Keratinocyte (primary cell): ENCODE measurements around the gene FHIT. TPM values are rescaled to one million over a fixed set of nuclear protein-coding genes. Genes with fewer than 3 reads are reported as not detected.

Experiments used
- DNase-seq: peaks from one replicate; pipeline ENCODE4 v3.0.0-alpha.2; 2011; ENCODE audit warnings: low read depth, missing footprints, low spot score
- FAIRE-seq: peaks from 2 replicates; lab custom pipeline; 2011; peaks lifted over from hg19 to GRCh38; lab: Jason Lieb, UNC
- H2AFZ ChIP-seq: 2 replicates; pipeline ENCODE4 v1.6.0; 2012; ENCODE audit warnings: low read length, control low read depth, inconsistent platforms; ENCODE audit not compliant: control insufficient read depth
- H3K27ac ChIP-seq: 2 replicates; pipeline ENCODE4 v1.5.1; 2011; ENCODE audit warnings: low read length; ENCODE audit not compliant: control insufficient read depth, insufficient read depth
- H3K27me3 ChIP-seq: 3 replicates; pipeline ENCODE4 v1.6.0; 2011; ENCODE audit warnings: low read length; ENCODE audit not compliant: control insufficient read depth, insufficient read depth; ENCODE audit errors: extremely low read depth
- H3K36me3 ChIP-seq, 2 experiments: 2 replicates in 1 of 2; 3 replicates in 1 of 2; pipeline ENCODE4 v1.5.1; 2011; ENCODE audit warnings: low read length in 2 of 2, mild to moderate bottlenecking in 1 of 2; ENCODE audit not compliant: control insufficient read depth in 2 of 2, insufficient read depth in 2 of 2; ENCODE audit errors: extremely low read depth in 1 of 2
- H3K4me1 ChIP-seq: 3 replicates; pipeline ENCODE4 v1.5.1; 2011; ENCODE audit warnings: low read length; ENCODE audit not compliant: control insufficient read depth, insufficient read depth; ENCODE audit errors: extremely low read depth
- H3K4me2 ChIP-seq: 3 replicates; pipeline ENCODE4 v1.6.0; 2011; ENCODE audit warnings: low read depth, low read length; ENCODE audit not compliant: control insufficient read depth, insufficient read depth; ENCODE audit errors: extremely low read depth
- H3K4me3 ChIP-seq, 3 experiments: fragments of 200-600 bp in 1 of 3; sonication (generic) in 1 of 3; 2 replicates in 2 of 3; 3 replicates in 1 of 3; pipeline ENCODE4 v1.5.1; 2011 to 2016; ENCODE audit warnings: low read length in 3 of 3, mild to moderate bottlenecking in 3 of 3, control low read depth in 2 of 3, inconsistent platforms in 1 of 3, low read depth in 1 of 3, mixed read lengths in 1 of 3, mixed run types in 1 of 3, moderate library complexity in 1 of 3; ENCODE audit not compliant: control insufficient read depth in 2 of 3, insufficient read depth in 2 of 3; ENCODE audit errors: extremely low read depth in 1 of 3
- H3K79me2 ChIP-seq: 2 replicates; pipeline ENCODE4 v1.6.0; 2012; ENCODE audit warnings: low read length; ENCODE audit not compliant: control insufficient read depth, insufficient read depth
- H3K9ac ChIP-seq: 3 replicates; pipeline ENCODE4 v1.6.0; 2011; ENCODE audit warnings: low read length; ENCODE audit not compliant: control insufficient read depth, insufficient read depth; ENCODE audit errors: extremely low read depth
- H3K9me1 ChIP-seq: 3 replicates; pipeline ENCODE4 v1.6.0; 2011; ENCODE audit warnings: low read length; ENCODE audit not compliant: control insufficient read depth, insufficient read depth; ENCODE audit errors: extremely low read depth
- H3K9me3 ChIP-seq: 2 replicates; pipeline ENCODE4 v1.5.1; 2012; ENCODE audit warnings: low read depth, low read length; ENCODE audit not compliant: control insufficient read depth
- H4K20me1 ChIP-seq: 3 replicates; pipeline ENCODE4 v1.6.0; 2011; ENCODE audit warnings: low read length; ENCODE audit not compliant: control insufficient read depth, insufficient read depth; ENCODE audit errors: extremely low read depth
- CTCF ChIP-seq, 3 experiments: IDR thresholded peaks in 1 of 3; conservative IDR thresholded peaks in 1 of 3; optimal IDR thresholded peaks in 1 of 3; 2 replicates in 2 of 3; 3 replicates in 1 of 3; pipeline versions ENCODE3 to v1.5.1; 2011; ENCODE audit warnings: low read length in 3 of 3, mild to moderate bottlenecking in 3 of 3, moderate library complexity in 2 of 3, control low read depth in 1 of 3, inconsistent platforms in 1 of 3; ENCODE audit not compliant: insufficient read depth in 2 of 3; ENCODE audit errors: extremely low read depth in 1 of 3
- EZH2 ChIP-seq: IDR thresholded peaks from one replicate; pipeline ENCODE4 v1.6.1; 2012; ENCODE audit warnings: inconsistent platforms, mild to moderate bottlenecking, low read length, moderate library complexity
- dilution Hi-C: fragments of 300-500 bp; cut with MboI; formaldehyde crosslinking; loops from one replicate; pipeline ENCODE4 v1.7.0; 2020; ENCODE audit warnings: low sequenced_read_pairs; ENCODE audit not compliant: extremely low pct_ligation_motif_present
- polyA plus RNA-seq, 5 experiments: library from polyadenylated mRNA; depleted of rRNA in 3 of 5; stranded (reverse) in 3 of 5; stranded (forward) in 1 of 5; unstranded in 1 of 5; fragments of >200 nt; gene quantifications; 1 replicate in 1 of 5; 2 replicates in 3 of 5; 3 replicates in 1 of 5; pipeline versions ENCODE4 v1.2.1 to v1.2.3, GENCODE V29; 2011 to 2012; ENCODE audit warnings: missing spikeins in 2 of 5, low read depth in 1 of 5, low replicate concordance in 1 of 5

The FHIT gene
- polyA plus RNA-seq, 1 donor (not counting 4 experiments of a cell fraction or from before 2014, with no cell fraction given) = 2.2 TPM

- Histone ChIP-seq H3K36me3 (no peaks in the 10 kb centered on the region), H3K27ac (no peak overlapping the region), H3K4me3 (no peak overlapping the region), H2AFZ (no peak overlapping the region), H3K4me2 (no peak overlapping the region), H3K9ac (no peak overlapping the region), H3K27me3 (no peaks in the 10 kb centered on the region), H4K20me1 (no peaks in the 10 kb centered on the region), H3K4me1 (no peaks in the 10 kb centered on the region), H3K9me3 (no peaks in the 10 kb centered on the region), H3K9me1 (no peaks in the 10 kb centered on the region), H3K79me2 (no peaks in the 10 kb centered on the region)
- dilution Hi-C loops = no loop called here
- no peak for TF ChIP-seq CTCF (optimal IDR thresholded peaks at IDR 0.05 in 1 of 3, IDR thresholded peaks at IDR 0.05 in 1 of 3, conservative IDR thresholded peaks at IDR 0.05 in 1 of 3; ENCODE audit: extremely low read depth in 1 of 3, insufficient read depth in 2 of 3, low read length in 3 of 3)
- TF ChIP-seq EZH2 = no peak
- no peak for FAIRE-seq
- DNase-seq = no peak
Observed at GRCh38 chr3:60826511-60826910, 424.7 kb downstream of the FHIT start.

- Histone ChIP-seq H2AFZ (no peak overlapping the region), H3K9ac (no peak overlapping the region), H3K27ac (no peak overlapping the region), H3K4me2 (no peak overlapping the region), H4K20me1 (no peaks in the 10 kb centered on the region), H3K4me3 (no peak overlapping the region), H3K9me1 (no peaks in the 10 kb centered on the region), H3K9me3 (no peaks in the 10 kb centered on the region), H3K4me1 (no peaks in the 10 kb centered on the region), H3K79me2 (no peaks in the 10 kb centered on the region), H3K36me3 (no peaks in the 10 kb centered on the region), H3K27me3 (no peaks in the 10 kb centered on the region)
- FAIRE-seq = no peak
- TF ChIP-seq CTCF (optimal IDR thresholded peaks at IDR 0.05 in 1 of 3, IDR thresholded peaks at IDR 0.05 in 1 of 3, conservative IDR thresholded peaks at IDR 0.05 in 1 of 3; ENCODE audit: extremely low read depth in 1 of 3, insufficient read depth in 2 of 3, low read length in 3 of 3) = no peak
- no peak for TF ChIP-seq EZH2
- DNase-seq = no peak
- dilution Hi-C loops = no loop called here
Observed at GRCh38 chr3:60812502-60812901, 438.8 kb downstream of the FHIT start.
